GM18951 (cell line): Measurements from ENCODE around the gene PROP1.
A peak's percentile ranks its signal among the peaks of the same experiment; 100 is the strongest.

Experiments used
- POLR2A ChIP-seq: IDR thresholded peaks from 4 replicates; pipeline ENCODE4 v1.6.1; 2011; ENCODE audit warnings: mild to moderate bottlenecking; ENCODE audit not compliant: insufficient read length, insufficient read depth; ENCODE audit errors: extremely low read depth
- in situ Hi-C: fragments of 300-500 bp; cut with MboI; formaldehyde crosslinking; loops from one replicate; pipeline ENCODE4 v1.12.0; 2022; ENCODE audit warnings: low sequenced_read_pairs, mixed read lengths, inconsistent platforms; ENCODE audit not compliant: unreplicated experiment

Gene PROP1

GRCh38 chr5:177943805-177944736, 52.0 kb downstream of the PROP1 start:
- peak; percentile 29 for TF ChIP-seq POLR2A

GRCh38 chr5:177942896-177943295, 53.1 kb downstream of the PROP1 start:
- in situ Hi-C loops: loop anchor here (10.0 kb wide), 1 partner anchor 1748 kb away; no protein-coding TSS in a partner anchor

More at GRCh38 chr5:177943805-177944736, 52.0 kb downstream of the PROP1 start:
- in situ Hi-C loops: loop anchor here (10.0 kb wide), 1 partner anchor 1749 kb away; no protein-coding TSS in a partner anchor
